Stromal cell of bone marrow (primary cell): Measurements from ENCODE around the gene HEATR5A.

ENCODE experiments used
- DNase-seq: peaks from one replicate; pipeline ENCODE4 v3.0.0-alpha.2; 2012; ENCODE audit warnings: low read depth

Gene HEATR5A

DNA sequence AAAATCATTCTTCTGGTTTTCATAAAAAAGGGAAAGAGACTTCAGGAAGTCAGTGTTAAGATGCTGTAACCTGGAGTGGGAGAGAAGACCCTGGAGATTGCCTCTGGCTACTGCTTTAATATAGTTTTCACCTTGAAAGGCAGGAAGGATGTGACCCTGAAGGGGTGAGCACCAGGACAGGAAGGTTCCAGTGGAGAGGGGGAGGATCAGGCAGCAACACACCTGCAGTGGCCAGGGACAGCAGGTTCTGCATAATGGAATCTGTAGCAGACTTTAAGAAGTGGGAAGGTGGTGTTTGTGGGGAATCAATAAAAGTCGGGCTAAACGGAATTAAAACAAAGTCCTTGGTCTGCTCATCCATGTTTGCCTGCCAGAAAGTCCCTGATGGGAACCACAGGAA lies 6.3 kb upstream of the HEATR5A start:
- DNase-seq: no peak

- DNase-seq: no peak
These were observed 5.6 kb upstream of the HEATR5A start for GRCh38 chr14:31425905-31426304.

DNA sequence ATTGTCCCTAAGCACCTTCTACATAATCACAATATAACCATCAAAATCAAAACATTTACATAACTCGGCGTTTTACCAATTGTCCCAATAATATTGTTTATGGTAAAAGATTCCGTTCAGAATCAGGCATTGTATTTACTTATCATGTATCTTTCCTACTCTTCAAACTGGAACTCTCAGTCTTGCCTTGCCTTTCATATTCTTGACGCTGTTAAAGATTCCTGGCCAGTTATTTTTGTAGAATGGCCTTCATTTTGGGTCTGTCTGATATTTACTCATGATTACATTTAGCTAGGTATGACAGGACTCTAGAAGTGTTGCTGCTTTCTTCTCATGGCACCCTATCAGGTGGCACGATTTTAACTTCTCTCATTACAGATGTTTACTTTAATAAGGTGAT lies 850 bp upstream of the HEATR5A start:
- DNase-seq: no peak

GRCh38 chr14:31419967-31420318 lies 407 bp downstream of the HEATR5A start:
- DNase-seq: no peak

- no peak for DNase-seq
These were observed 977 bp downstream of the HEATR5A start for GRCh38 chr14:31419179-31419966.

DNA sequence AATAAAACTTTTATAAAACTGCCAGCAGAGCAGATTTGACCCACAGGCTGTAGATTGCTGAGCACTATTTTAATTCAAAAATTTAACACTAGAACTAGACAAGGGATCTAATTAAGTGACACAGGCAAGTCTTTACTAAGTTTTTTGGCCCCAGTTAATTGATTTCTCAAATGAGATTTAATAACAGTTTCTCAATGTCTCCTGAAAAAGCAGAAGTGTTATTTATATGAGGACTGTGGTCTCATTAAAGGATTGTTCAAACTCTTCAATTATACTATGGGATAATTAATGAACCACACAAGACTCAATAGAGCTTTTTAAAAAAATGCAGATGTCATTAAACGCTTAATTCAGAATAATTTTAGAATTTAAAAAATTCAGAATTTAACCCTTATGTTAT lies 1.9 kb downstream of the HEATR5A start:
- no peak for DNase-seq

- DNase-seq: no peak
These were observed 6.0 kb downstream of the HEATR5A start for GRCh38 chr14:31414190-31414833.

DNA sequence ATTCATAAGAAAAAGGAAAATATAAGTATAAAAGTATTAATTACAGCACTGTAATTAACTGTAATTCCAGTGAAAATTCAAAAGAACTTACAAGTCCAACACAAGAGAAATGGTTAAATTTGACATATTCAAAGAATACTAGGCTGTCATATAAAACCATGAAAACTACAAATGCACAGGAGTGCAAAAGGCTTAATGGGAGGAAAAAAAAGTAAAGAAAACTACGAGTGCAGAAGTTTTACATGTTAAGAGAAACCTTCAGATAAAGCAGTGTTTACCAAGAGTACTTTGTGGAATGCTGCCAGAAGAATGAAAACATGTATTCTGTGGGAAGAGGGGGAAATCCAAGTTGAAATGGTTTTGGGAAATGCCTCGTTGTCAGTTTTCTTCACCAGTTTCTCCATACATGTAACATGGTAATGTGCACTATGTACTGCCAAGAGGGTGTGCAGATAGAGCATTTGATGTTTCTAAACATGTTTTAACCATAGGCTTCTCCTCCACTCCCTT lies 9.1 kb downstream of the HEATR5A start:
- no peak for DNase-seq

- no peak for DNase-seq
These were observed 10.2 kb downstream of the HEATR5A start for GRCh38 chr14:31410048-31410650.

DNA sequence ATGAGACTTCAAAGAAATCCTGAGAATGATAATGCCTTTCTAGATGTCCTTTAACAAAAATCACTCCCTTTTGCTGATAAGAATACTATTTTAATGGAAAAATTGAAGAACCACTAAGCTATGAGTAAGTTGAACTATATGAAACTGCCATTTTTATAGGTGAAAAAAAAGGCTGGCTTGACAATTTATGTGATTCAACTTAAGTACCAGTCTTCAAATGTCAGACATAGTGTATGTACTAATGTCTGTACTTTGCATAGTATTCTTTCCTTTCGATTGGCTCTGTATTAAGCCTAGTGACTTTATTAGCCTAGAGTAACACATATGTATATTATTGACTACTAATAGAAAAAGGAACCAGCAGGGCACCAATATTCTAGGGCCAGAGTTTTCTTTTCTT lies 11.9 kb downstream of the HEATR5A start:
- no peak for DNase-seq

GRCh38 chr14:31405599-31406232 lies 14.6 kb downstream of the HEATR5A start:
- DNase-seq: no peak

- DNase-seq: no peak
These were observed 15.2 kb downstream of the HEATR5A start for GRCh38 chr14:31405106-31405505.

- DNase-seq: no peak
These were observed 16.6 kb downstream of the HEATR5A start for GRCh38 chr14:31403707-31404106.

DNA sequence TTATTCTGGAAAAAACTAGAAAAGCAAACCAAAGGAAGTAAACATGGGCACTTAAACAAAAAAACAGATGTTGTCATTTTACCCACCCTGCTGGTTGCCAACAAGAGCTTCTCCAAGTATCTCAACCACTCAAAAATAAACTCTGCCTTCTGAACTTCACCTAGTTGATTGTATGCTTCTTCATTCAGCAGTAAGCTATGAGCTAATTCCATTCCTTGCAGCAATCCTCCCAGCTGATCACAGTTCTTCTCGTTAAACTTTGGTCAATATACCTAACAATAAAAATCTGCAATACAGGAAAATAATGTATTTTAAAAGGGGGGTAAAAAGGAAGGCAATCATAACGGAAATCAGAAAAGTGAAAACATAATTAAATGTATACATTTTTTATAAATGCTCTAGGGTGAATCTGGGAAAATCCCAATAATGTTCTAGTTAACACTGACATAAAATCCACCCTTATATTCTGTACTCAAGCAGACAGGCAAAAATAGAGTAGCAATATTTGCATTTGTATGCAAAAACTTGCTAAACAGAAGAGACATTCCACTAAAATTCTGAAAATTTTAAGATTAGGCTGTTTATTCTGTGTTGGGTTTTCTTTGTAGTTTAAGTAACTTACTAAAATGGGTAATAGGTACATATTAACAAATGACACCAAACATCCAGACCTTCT lies 17.4 kb downstream of the HEATR5A start:
- DNase-seq: no peak

DNA sequence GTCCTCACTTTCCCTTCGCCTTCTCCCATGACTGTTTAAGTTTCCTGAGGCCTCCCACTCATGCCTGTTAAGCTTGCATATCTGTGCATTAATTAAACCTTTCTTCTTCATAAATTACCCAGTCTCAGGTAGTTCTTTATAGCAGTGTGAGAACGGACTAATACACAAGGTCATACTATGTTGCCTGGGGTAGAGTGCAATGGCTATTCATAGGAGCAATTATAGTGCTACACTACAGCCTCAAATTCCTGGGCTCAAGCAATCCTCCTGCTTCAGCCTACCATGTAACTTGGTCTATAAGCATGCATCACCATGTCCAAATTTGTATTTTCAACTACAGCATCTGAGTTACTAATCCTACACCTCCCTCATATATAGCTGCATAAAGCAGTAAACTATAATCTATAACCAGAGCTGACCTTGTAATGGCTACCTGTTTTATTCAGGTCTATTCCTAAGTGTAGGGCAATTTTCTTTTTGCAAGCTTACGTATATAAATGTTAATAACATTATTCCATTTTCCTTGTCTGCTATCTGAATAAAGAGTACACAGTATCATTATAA lies 18.9 kb downstream of the HEATR5A start:
- DNase-seq: no peak

- no peak for DNase-seq
These were observed 20.2 kb downstream of the HEATR5A start for GRCh38 chr14:31400031-31400638.

DNA sequence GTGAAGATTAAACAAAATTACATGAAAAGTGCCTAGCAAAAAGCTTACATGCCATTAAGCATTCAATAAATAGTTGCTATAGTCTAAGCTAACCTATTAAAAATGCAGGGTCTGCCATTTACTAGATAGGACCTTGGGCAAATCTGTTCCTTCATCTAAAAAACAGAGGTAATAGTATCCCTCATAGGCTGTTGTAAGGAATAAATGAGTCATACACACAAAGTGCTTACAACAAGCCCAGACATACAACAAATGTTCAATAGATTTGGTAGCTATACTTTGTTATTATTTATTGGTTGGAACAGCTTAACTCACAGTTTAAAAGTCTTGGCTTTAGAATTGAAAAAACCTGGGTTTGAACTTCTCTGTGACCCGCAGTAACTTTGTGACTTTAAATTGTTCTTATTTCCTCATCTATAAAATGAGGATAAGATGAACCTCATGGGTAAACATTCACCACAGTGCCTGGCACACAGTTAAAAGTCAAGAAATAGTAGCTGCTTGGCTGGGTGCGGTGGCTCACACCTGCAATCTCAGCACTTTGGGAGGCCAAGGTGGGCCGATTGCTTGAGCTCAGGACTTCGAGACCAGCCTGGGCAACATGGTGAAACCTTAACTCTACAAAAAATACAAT lies 24.7 kb downstream of the HEATR5A start:
- DNase-seq: no peak

DNA sequence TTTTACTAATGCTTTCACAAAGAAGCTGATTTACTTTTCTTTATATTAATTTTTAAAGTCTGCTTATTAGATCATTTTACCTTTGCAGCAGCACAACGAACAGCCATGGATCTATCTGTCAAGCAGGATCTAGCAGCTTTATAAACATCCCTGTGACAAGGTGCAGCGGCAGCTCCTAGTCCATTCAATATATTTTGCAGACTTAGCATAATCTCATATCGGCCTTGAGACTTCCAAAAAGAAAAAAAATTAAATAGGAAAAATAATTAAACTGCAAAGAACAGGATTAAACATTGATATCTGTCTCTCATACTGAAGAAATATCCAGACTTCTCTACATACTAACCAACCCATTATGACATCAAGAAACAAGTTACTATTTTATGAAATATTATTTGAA lies 25.2 kb downstream of the HEATR5A start:
- no peak for DNase-seq

- no peak for DNase-seq
These were observed 28.3 kb downstream of the HEATR5A start for GRCh38 chr14:31391977-31392503.

DNA sequence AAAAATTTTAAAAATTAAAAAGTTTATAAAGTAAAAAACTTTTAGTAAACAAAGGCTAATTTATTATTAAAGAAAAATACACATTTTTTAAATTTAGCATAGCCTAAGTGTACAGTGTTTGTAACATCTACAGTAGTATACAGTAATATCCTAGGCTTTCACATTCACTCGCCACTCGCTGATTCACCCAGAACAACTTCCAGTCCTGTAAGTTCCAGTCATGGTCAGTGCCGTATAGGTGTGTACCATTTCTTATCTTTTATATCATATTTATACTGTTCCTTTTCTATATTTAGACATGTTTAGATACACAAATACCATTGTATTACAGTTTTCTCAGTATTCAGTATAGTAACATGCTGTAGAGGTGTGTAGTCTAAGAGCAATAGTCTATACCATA lies 28.9 kb downstream of the HEATR5A start:
- no peak for DNase-seq

- DNase-seq: no peak
These were observed 30.4 kb downstream of the HEATR5A start for GRCh38 chr14:31389946-31390345.
